Astrocyte (in vitro differentiated cells and primary cell): ENCODE data around the gene FOXJ1. TPM values are rescaled to one million over a fixed set of nuclear protein-coding genes. Genes with fewer than 3 reads are reported as not detected.

Experiments
- DNase-seq: peaks from one replicate; pipeline ENCODE4 v3.0.0-alpha.2; 2010; ENCODE audit warnings: low read depth
- FAIRE-seq: peaks from 2 replicates; lab custom pipeline; 2011; peaks lifted over from hg19 to GRCh38; lab: Jason Lieb, UNC
- H2AFZ ChIP-seq: 2 replicates; pipeline ENCODE4 v1.6.0; 2012; ENCODE audit warnings: low read depth, low read length, inconsistent platforms
- H3K27ac ChIP-seq: 2 replicates; pipeline ENCODE4 v1.5.1; 2011; ENCODE audit warnings: low read depth, low read length, inconsistent platforms
- H3K27me3 ChIP-seq: 2 replicates; pipeline ENCODE4 v1.6.0; 2011; ENCODE audit warnings: low read length, inconsistent platforms; ENCODE audit not compliant: insufficient read depth
- H3K36me3 ChIP-seq: 2 replicates; pipeline ENCODE4 v1.5.1; 2011; ENCODE audit warnings: low read length, inconsistent platforms; ENCODE audit not compliant: insufficient read depth
- H3K4me1 ChIP-seq: 2 replicates; pipeline ENCODE4 v1.5.1; 2011; ENCODE audit warnings: low read length, inconsistent platforms; ENCODE audit not compliant: insufficient read depth
- H3K4me2 ChIP-seq: 2 replicates; pipeline ENCODE4 v1.6.0; 2012; ENCODE audit warnings: low read length, inconsistent platforms
- H3K4me3 ChIP-seq: 2 replicates; pipeline ENCODE4 v1.5.1; 2011; ENCODE audit warnings: low read depth, mild to moderate bottlenecking, low read length, inconsistent platforms; ENCODE audit not compliant: insufficient read depth
- H3K79me2 ChIP-seq: 2 replicates; pipeline ENCODE4 v1.6.0; 2012; ENCODE audit warnings: mild to moderate bottlenecking, low read length, inconsistent platforms; ENCODE audit not compliant: insufficient read depth
- H3K9ac ChIP-seq: 2 replicates; pipeline ENCODE4 v1.6.0; 2012; ENCODE audit warnings: mild to moderate bottlenecking, low read length, inconsistent platforms
- H3K9me3 ChIP-seq: 2 replicates; pipeline ENCODE4 v1.5.1; 2012; ENCODE audit warnings: low read depth, mild to moderate bottlenecking, low read length, inconsistent platforms; ENCODE audit not compliant: insufficient read depth
- H4K20me1 ChIP-seq: 2 replicates; pipeline ENCODE4 v1.6.0; 2012; ENCODE audit warnings: low read length, inconsistent platforms; ENCODE audit not compliant: insufficient read depth
- H3K27ac Mint-ChIP-seq: one replicate; pipeline ENCODE4 v1.8.0; 2021; ENCODE audit warnings: mild to moderate bottlenecking, mixed read lengths; ENCODE audit not compliant: unreplicated experiment
- H3K27me3 Mint-ChIP-seq: one replicate; pipeline ENCODE4 v1.8.0; 2021; ENCODE audit warnings: low read depth, mixed read lengths; ENCODE audit not compliant: unreplicated experiment
- H3K36me3 Mint-ChIP-seq: one replicate; pipeline ENCODE4 v1.8.0; 2021; ENCODE audit warnings: low read depth, mixed read lengths; ENCODE audit not compliant: unreplicated experiment
- H3K4me1 Mint-ChIP-seq: one replicate; pipeline ENCODE4 v1.8.0; 2021; ENCODE audit warnings: low read depth, mixed read lengths; ENCODE audit not compliant: unreplicated experiment
- H3K4me3 Mint-ChIP-seq: one replicate; pipeline ENCODE4 v1.8.0; 2021; ENCODE audit warnings: mild to moderate bottlenecking, moderate library complexity, mixed read lengths; ENCODE audit not compliant: unreplicated experiment
- H3K9me3 Mint-ChIP-seq: one replicate; pipeline ENCODE4 v1.8.0; 2021; ENCODE audit warnings: mild to moderate bottlenecking, mixed read lengths; ENCODE audit not compliant: unreplicated experiment
- EZH2 ChIP-seq: IDR thresholded peaks from 2 replicates; pipeline ENCODE4 v1.6.1; 2012; ENCODE audit warnings: mild to moderate bottlenecking, low read length, inconsistent platforms; ENCODE audit not compliant: insufficient read depth
- total RNA-seq: library from RNA; stranded (reverse); gene quantifications from 2 replicates; pipeline ENCODE4 v1.2.1, GENCODE V29; 2021
- TF ChIP-seq, protein P1 (sequence below): IDR thresholded peaks from 2 replicates; pipeline ENCODE4 v1.5.1; 2011; ENCODE audit warnings: low read depth, mild to moderate bottlenecking, inconsistent platforms, low read length, moderate library complexity; ENCODE audit not compliant: insufficient read depth

FOXJ1 gene
- total RNA-seq, 1 donor from 2014 or later, result 0.48 TPM

DNA sequence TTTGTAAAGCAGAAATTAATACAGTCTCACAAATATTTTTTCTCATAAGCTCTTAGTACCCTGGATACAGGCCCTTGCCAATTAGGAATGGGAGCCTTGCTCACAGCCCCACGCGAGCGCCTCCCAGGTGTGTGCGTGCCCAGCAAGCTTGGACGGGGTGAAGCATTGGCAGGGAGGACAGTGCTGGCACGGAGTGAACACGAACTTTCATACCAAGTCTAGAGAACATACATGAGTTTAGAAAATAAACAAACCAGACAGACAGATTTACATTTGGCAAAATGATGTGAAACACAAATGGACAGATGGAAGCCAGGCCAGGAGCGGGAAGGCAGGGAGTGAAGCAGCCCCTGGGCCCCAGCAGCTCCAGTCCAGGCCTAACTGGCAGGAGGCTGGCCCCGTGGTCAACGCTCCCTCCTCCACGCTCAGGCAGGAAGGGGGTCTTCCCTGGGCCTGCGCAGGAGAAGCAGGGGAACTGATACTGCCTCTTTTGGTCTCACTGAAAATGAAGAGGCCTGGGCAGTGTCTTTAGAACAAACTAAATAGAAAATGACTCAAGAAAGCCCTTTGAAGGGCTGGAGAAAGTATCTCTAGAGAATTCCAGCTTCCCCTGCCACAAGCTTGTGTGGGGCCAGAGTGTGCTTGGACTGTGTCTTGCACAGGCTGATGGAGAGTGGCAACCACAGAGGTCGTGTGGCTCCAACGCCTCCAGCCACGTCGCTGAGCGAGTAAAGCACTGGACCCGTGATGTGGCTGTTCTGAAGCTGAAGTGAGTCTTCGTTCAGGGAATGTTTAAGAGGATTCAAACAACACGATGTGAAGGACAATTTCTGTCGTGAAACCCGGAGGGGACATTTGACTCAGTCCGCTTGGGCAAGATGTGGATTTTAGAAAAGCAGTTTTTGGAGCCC lies 9.9 kb upstream of the FOXJ1 start:
- Histone ChIP-seq H3K4me1 (no peaks in the 10 kb centered on the region), H3K4me2 (no peak overlapping the region), H3K27ac (no peak overlapping the region), H3K36me3 (no peaks in the 10 kb centered on the region), H3K4me3 (no peak overlapping the region), H3K9ac (no peak overlapping the region), H3K9me3 (no peaks in the 10 kb centered on the region), H3K27me3 (no peaks in the 10 kb centered on the region), H3K79me2 (no peaks in the 10 kb centered on the region), H4K20me1 (no peaks in the 10 kb centered on the region), H2AFZ (no peak overlapping the region)
- TF ChIP-seq EZH2, result no peak
- Mint-ChIP-seq H3K36me3 (no peaks in the 10 kb centered on the region), H3K4me3 (no peak overlapping the region), H3K4me1 (no peaks in the 10 kb centered on the region), H3K27ac (no peak overlapping the region), H3K27me3 (peaks cover 27% of the 10 kb centered on the region), H3K9me3 (no peaks in the 10 kb centered on the region)
- no peak for DNase-seq
- FAIRE-seq, result no peak

DNA sequence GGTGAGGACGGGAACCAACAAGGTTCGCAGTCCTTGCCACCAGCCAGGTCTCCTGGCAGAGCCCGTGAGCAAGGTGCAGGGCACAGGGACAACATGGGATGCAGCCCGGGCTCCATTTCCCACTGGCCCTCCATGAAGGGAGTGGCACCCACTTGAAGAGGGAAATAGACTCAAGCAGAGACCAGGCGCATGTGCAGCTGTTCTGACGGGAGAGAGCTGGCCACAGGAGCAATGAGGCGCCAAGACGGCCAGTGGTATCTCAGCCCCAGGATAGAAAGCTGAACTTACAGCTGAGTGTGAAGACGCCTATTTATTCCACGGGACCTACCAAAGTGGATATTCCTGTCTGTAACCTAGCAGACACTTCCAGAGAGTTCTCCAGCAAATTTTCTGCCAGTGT lies 8.2 kb upstream of the FOXJ1 start:
- Mint-ChIP-seq H3K4me3 (no peak overlapping the region), H3K36me3 (no peaks in the 10 kb centered on the region), H3K4me1 (no peaks in the 10 kb centered on the region), H3K27me3 (peaks cover 28% of the 10 kb centered on the region), H3K27ac (no peak overlapping the region), H3K9me3 (no peaks in the 10 kb centered on the region)
- H3K9me3 ChIP-seq, result no peaks in the 10 kb centered on the region
- no peak overlapping the region for H3K4me2 ChIP-seq
- no peaks in the 10 kb centered on the region for H3K36me3 ChIP-seq
- H3K9ac ChIP-seq, result no peak overlapping the region
- FAIRE-seq, result no peak
- no peaks in the 10 kb centered on the region for H3K4me1 ChIP-seq
- DNase-seq, result no peak
- H3K79me2 ChIP-seq, result no peaks in the 10 kb centered on the region
- peaks cover 4% of the 10 kb centered on the region for H3K27me3 ChIP-seq
- H4K20me1 ChIP-seq, result no peaks in the 10 kb centered on the region
- H2AFZ ChIP-seq, result no peak overlapping the region
- no peak overlapping the region for H3K4me3 ChIP-seq
- TF ChIP-seq EZH2, result no peak
- TF ChIP-seq, protein P1, sequence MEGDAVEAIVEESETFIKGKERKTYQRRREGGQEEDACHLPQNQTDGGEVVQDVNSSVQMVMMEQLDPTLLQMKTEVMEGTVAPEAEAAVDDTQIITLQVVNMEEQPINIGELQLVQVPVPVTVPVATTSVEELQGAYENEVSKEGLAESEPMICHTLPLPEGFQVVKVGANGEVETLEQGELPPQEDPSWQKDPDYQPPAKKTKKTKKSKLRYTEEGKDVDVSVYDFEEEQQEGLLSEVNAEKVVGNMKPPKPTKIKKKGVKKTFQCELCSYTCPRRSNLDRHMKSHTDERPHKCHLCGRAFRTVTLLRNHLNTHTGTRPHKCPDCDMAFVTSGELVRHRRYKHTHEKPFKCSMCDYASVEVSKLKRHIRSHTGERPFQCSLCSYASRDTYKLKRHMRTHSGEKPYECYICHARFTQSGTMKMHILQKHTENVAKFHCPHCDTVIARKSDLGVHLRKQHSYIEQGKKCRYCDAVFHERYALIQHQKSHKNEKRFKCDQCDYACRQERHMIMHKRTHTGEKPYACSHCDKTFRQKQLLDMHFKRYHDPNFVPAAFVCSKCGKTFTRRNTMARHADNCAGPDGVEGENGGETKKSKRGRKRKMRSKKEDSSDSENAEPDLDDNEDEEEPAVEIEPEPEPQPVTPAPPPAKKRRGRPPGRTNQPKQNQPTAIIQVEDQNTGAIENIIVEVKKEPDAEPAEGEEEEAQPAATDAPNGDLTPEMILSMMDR, result no peak
- no peak overlapping the region for H3K27ac ChIP-seq

DNA sequence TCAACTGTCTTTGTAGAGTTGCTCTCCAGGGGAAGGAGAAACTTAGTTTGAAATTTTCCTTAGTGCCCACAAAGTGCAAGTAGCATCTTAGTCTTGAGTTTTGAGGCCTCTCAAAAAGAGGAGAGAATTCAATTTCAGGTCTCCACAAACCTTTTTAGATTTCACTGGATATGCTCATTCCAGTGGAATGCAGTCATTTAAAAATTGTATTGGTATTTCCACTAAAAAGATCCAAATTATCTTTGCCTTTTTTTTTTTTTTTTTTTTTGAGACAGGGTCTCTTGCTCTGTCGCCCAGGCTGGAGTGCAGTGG lies 6.9 kb upstream of the FOXJ1 start:
- Mint-ChIP-seq H3K4me3 (no peak overlapping the region), H3K9me3 (no peaks in the 10 kb centered on the region), H3K36me3 (peaks cover 2% of the 10 kb centered on the region), H3K27me3 (peaks cover 26% of the 10 kb centered on the region), H3K4me1 (no peaks in the 10 kb centered on the region), H3K27ac (no peak overlapping the region)
- DNase-seq (no peak), FAIRE-seq (no peak)
- Histone ChIP-seq H3K9me3 (no peaks in the 10 kb centered on the region), H3K27me3 (peaks cover 9% of the 10 kb centered on the region), H3K27ac (no peak overlapping the region), H3K79me2 (no peaks in the 10 kb centered on the region), H2AFZ (no peak overlapping the region), H3K4me2 (no peak overlapping the region), H3K4me1 (no peaks in the 10 kb centered on the region), H3K4me3 (no peak overlapping the region), H4K20me1 (no peaks in the 10 kb centered on the region), H3K36me3 (no peaks in the 10 kb centered on the region), H3K9ac (no peak overlapping the region)
- no peak for TF ChIP-seq EZH2
- TF ChIP-seq, protein P1, result no peak
